Activated CD8-positive, alpha-beta T cell treated with anti-CD3 and anti-CD28 coated beads, Interleukin-2, amount 10 ng/mL, durations not matched to agents 7 days and 5 days (primary cell): ENCODE data around the gene CACNA2D1. TPM values are rescaled to one million over a fixed set of nuclear protein-coding genes. Genes with fewer than 3 reads are reported as not detected.

Source experiments
- ATAC-seq: fragments of 150-1000 bp; cut with Tn5 transposase; one replicate; pipeline ENCODE4 v1.10.0; 2021; ENCODE audit warnings: moderate library complexity
- CTCF ChIA-PET: fragments of 350-600 bp; sonication (Branson Sonifier 250); formaldehyde crosslinking; loops from one replicate; lab custom pipeline; 2021; ENCODE audit warnings: antibody characterized with exemption; lab: Charles Lee
- POLR2A ChIA-PET: fragments of 350-600 bp; sonication (Branson Sonifier 250); formaldehyde crosslinking; loops from one replicate; lab custom pipeline; 2021; ENCODE audit warnings: antibody characterized with exemption; lab: Charles Lee
- DNase-seq: peaks from one replicate; pipeline ENCODE4 v3.0.0-alpha.2; 2020
- H3K27ac Mint-ChIP-seq: one replicate; pipeline ENCODE4 v1.8.0; 2021; ENCODE audit warnings: mild to moderate bottlenecking, mixed read lengths
- H3K27me3 Mint-ChIP-seq: one replicate; pipeline ENCODE4 v1.8.0; 2021; ENCODE audit warnings: low read depth, mixed read lengths
- H3K36me3 Mint-ChIP-seq: one replicate; pipeline ENCODE4 v1.8.0; 2021; ENCODE audit warnings: low read depth, mixed read lengths
- H3K4me1 Mint-ChIP-seq: one replicate; pipeline ENCODE4 v1.8.0; 2021; ENCODE audit warnings: low read depth, mixed read lengths
- H3K4me3 Mint-ChIP-seq: one replicate; pipeline ENCODE4 v1.8.0; 2021; ENCODE audit warnings: mild to moderate bottlenecking, mixed read lengths
- H3K9me3 Mint-ChIP-seq: one replicate; pipeline ENCODE4 v1.8.0; 2022; ENCODE audit warnings: mixed read lengths; ENCODE audit not compliant: insufficient read depth
- total RNA-seq, 2 experiments: library from RNA; stranded (reverse); gene quantifications; one replicate each; pipeline ENCODE4 v1.2.3, GENCODE V29; 2021

Gene CACNA2D1
- total RNA-seq, 2 experiments from 2014 or later = not detected

DNA sequence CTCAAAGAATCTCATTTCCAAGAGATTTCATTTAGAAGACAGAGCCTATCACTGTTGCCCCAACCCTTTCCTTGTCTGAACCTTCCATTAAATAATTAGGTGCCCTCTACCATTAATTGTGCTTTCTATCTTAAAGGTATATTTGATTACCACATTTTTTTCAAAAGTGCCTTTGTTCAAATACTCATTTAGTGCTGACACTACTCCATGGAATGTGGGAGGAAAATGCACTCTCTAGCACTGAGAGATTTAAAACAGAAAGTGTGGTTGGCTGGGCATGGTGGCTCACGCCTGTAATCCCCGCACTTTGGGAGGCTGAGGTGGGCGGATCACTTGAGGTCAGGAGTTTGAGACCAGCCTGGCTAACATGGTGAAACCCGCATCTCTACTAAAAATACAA lies 119.8 kb downstream of the CACNA2D1 start:
- no peaks in the 10 kb centered on the region for H3K4me1 Mint-ChIP-seq
- no peak overlapping the region for H3K4me3 Mint-ChIP-seq
- H3K27me3 Mint-ChIP-seq = no peaks in the 10 kb centered on the region
- ChIA-PET POLR2A (no interaction called here), CTCF (no interaction called here)
- no peak for DNase-seq
- no peak for ATAC-seq
- no peaks in the 10 kb centered on the region for H3K36me3 Mint-ChIP-seq
- H3K27ac Mint-ChIP-seq = no peak overlapping the region
- no peaks in the 10 kb centered on the region for H3K9me3 Mint-ChIP-seq

DNA sequence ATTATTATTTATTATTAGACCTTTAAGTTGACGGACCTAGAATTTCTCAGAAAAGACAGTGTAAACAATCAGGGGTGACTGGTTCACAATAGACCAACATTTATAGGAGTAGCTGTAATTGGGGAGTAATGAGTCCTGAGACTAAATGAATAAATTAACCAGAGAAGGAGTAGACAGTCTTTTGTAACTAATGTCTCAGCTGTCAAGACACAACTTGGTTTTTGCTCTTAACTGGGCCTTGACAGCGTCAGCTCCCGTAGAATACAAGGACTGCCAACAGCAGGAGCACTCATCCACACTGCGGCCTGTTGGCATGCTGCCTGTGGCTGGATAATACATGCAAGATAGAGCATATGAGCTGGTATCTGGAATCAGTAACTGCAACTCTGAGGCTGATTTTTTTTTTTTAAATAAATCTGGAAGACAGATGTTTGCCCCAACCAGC lies 123.9 kb downstream of the CACNA2D1 start:
- ChIA-PET CTCF (no interaction called here), POLR2A (no interaction called here)
- H3K27ac Mint-ChIP-seq = no peak overlapping the region

DNA sequence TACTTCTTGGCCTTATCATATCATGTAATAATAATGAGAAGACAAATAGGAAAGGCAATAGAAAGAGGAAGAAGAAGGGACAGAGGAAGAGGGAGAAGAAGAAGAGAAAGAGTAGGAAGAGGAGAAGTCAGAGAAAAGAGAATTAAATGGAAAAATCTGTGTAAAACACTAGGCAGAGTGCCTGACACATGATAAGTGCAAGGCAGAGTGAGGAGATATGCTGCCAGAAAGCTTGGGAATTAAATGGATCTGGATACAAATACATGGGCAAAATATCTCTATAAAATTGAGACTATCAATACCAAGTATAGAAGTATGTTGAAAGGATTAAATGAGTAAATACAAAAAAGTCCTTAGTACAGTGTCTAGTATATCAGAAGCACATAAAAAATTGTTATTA lies 124.8 kb downstream of the CACNA2D1 start:
- CTCF ChIA-PET = no interaction called here
- Mint-ChIP-seq H3K4me1 (no peaks in the 10 kb centered on the region), H3K4me3 (no peak overlapping the region), H3K27me3 (no peaks in the 10 kb centered on the region), H3K9me3 (no peaks in the 10 kb centered on the region), H3K36me3 (no peaks in the 10 kb centered on the region), H3K27ac (no peak overlapping the region)
- POLR2A ChIA-PET = no interaction called here
- ATAC-seq = no peak
- DNase-seq = no peak

More for the DNA sequence above, 123.9 kb downstream of the CACNA2D1 start:
- DNase-seq = no peak
- ATAC-seq = no peak
- H3K36me3 Mint-ChIP-seq = no peaks in the 10 kb centered on the region
- H3K4me1 Mint-ChIP-seq = no peaks in the 10 kb centered on the region
- H3K4me3 Mint-ChIP-seq = no peak overlapping the region
- H3K9me3 Mint-ChIP-seq = no peaks in the 10 kb centered on the region
- H3K27me3 Mint-ChIP-seq = no peaks in the 10 kb centered on the region

DNA sequence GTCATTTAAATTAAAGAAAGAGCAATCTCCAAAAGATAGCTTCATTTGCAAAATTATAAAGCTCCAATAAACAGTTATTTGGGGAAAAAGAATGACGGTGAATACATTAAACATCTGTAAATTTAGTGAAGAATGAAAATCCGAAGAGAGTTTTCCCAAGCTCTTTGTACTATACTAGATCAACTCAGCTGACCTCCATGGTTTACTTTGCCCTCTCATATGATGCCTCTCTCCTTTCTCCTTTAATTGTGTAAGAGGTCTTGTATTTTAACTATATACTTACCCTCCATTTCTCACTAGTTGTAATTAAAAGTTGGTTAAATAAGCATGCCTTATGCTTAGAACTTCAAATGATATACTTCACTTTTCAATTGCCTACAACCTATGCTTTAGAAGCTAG lies 125.8 kb downstream of the CACNA2D1 start:
- ChIA-PET POLR2A (no interaction called here), CTCF (no interaction called here)
- ATAC-seq = no peak
- Mint-ChIP-seq H3K4me3 (no peak overlapping the region), H3K4me1 (no peaks in the 10 kb centered on the region), H3K36me3 (no peaks in the 10 kb centered on the region), H3K9me3 (no peaks in the 10 kb centered on the region), H3K27me3 (no peaks in the 10 kb centered on the region), H3K27ac (no peak overlapping the region)
- no peak for DNase-seq

DNA sequence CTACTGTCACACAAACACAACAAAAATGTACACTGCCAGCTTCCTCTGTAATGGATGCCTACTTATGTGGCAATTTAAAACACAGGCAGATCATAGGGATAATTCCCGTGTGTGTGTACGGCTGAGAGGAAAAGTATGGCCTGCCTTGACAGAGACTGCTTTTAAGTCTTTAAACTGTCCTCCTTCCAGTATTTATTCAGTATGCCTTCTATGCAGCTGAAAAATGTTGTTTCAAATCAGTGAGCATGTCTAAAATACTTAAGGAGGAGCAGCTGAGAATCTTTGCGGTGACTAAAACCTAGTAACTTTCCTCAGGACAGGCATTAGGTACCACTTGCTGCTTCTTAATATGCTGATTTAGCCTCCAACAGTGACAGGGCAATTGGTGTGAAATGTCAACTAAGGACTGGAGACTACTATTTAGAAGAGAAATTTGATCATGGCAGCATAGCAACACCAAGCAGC lies 126.3 kb downstream of the CACNA2D1 start:
- CTCF ChIA-PET = no interaction called here
- H3K36me3 Mint-ChIP-seq = no peaks in the 10 kb centered on the region

DNA sequence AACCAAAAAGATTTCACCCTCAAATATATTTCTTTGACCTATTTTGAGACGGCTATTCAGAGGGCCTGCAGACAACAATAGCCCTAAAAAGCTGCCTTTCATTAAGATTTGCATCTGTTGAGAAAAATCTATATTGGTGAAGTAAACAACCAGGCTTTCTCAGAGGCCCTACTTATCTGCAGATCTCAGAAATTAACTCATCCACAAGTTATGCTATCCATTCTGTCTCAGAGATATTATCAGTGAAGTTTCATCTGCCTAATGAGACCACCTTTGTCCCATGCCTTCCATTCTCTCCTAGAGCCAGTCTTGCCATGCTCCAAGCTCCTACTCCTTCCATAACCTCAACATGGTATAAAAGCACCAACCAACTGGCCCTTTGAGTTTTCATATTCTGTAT lies 130.3 kb downstream of the CACNA2D1 start:
- Mint-ChIP-seq H3K9me3 (no peaks in the 10 kb centered on the region), H3K27ac (no peak overlapping the region), H3K4me3 (no peak overlapping the region), H3K36me3 (no peaks in the 10 kb centered on the region), H3K4me1 (no peaks in the 10 kb centered on the region), H3K27me3 (no peaks in the 10 kb centered on the region)
- POLR2A ChIA-PET = no interaction called here
- DNase-seq (no peak), ATAC-seq (no peak)
- CTCF ChIA-PET = no interaction called here

More for the DNA sequence above, 126.3 kb downstream of the CACNA2D1 start:
- no peaks in the 10 kb centered on the region for H3K9me3 Mint-ChIP-seq
- H3K4me1 Mint-ChIP-seq = no peaks in the 10 kb centered on the region
- no peak for DNase-seq
- no peak for ATAC-seq
- no peak overlapping the region for H3K4me3 Mint-ChIP-seq
- no peak overlapping the region for H3K27ac Mint-ChIP-seq
- no peaks in the 10 kb centered on the region for H3K27me3 Mint-ChIP-seq
- POLR2A ChIA-PET = no interaction called here

DNA sequence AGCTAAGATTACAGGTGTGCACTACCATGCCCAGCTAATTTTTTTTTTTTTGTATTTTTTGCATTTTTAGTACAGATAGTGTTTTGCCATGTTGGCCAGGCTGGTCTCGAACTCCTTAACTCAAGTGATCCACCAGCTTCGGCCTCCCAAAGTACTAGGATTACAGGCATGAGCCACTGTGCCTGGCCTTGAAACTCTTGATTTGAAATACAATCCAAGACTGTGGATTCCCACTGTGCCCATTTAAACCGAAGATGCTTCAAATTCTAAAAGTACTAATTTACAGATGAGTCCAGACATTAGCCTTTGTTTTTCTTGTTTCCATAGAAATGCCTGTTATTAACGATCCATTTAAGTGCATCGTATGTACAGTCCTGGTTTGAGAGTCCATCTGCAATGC lies 130.9 kb downstream of the CACNA2D1 start:
- ATAC-seq (no peak), DNase-seq (no peak)
- no peak overlapping the region for H3K27ac Mint-ChIP-seq
- no peaks in the 10 kb centered on the region for H3K36me3 Mint-ChIP-seq
- H3K9me3 Mint-ChIP-seq = no peaks in the 10 kb centered on the region
- H3K4me3 Mint-ChIP-seq = no peak overlapping the region
- no peaks in the 10 kb centered on the region for H3K27me3 Mint-ChIP-seq
- ChIA-PET CTCF (no interaction called here), POLR2A (no interaction called here)
- no peaks in the 10 kb centered on the region for H3K4me1 Mint-ChIP-seq

DNA sequence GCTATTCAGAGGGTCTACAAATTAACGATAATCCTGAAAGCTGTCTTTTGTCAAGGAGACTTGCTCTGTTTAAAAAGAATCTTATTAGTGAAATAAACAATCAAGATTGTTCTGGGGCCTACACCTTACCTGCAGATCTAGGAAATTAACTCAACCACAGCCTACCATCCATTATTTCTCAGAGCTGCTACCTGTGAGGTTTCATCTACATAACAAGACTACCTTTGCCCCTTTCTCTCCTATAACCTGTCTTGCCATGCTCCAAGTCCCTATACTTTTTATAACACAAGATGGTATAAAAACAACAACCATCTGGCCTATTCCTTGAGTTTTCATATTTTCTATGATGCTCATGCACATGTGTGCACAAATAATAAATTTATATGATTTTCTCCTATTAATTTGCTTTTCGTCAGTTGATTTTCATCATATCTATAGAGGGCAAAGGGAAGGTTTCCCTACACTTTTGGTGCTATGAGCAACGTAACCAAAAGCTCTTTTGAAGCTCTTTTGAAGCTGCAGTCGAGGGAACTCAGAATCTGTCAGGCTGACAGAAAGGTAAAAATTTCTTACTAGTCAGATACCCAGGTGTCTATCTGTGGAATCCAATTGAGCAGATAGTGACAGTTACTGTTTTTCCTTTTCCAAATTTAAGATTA lies 138.1 kb downstream of the CACNA2D1 start:
- Mint-ChIP-seq H3K9me3 (no peaks in the 10 kb centered on the region), H3K4me3 (no peak overlapping the region), H3K4me1 (no peaks in the 10 kb centered on the region), H3K36me3 (no peaks in the 10 kb centered on the region), H3K27me3 (no peaks in the 10 kb centered on the region), H3K27ac (no peak overlapping the region)
- ATAC-seq (no peak), DNase-seq (no peak)
- ChIA-PET CTCF (no interaction called here), POLR2A (no interaction called here)

DNA sequence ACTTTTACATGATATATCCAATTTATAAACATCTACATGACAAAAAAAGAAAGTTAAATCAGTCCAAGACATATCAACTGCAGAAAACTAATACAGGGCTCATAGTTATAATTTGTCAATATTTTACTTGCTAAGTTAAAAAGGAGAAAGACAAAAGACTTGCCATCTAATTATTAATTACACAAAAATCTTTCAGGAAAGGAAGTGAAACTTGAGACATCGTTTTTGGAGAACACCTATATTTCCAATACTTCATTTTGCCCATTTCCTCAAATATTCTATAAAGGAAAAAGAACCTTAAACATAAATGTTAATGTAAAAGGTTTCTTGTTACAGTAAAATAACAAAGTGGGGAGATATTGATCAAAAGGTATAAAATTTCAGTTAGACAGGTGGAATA lies 148.7 kb downstream of the CACNA2D1 start:
- Mint-ChIP-seq H3K27ac (no peak overlapping the region), H3K4me3 (no peak overlapping the region), H3K36me3 (no peaks in the 10 kb centered on the region), H3K9me3 (no peaks in the 10 kb centered on the region), H3K27me3 (no peaks in the 10 kb centered on the region), H3K4me1 (no peaks in the 10 kb centered on the region)
- no peak for DNase-seq
- ChIA-PET POLR2A (no interaction called here), CTCF (no interaction called here)
- ATAC-seq = no peak

DNA sequence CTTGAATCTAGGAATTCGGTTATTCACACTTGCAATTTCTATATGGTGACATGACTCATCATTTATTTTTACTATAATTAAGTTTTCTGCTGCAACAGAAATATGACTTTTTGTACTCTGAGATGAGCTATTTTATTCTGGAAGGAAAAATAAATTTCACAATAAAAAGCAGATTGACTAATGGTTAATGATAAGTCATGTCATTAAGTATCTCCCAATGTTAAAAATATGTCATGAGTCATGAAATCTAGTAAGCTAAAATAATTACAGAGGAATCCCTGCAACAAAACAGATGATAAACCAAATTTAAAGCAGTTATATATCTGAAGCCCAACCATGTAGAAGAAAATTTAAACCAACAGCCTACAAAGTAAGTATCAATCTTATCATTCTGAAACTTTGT lies 149.2 kb downstream of the CACNA2D1 start:
- H3K36me3 Mint-ChIP-seq = no peaks in the 10 kb centered on the region
- H3K27ac Mint-ChIP-seq = no peak overlapping the region
- DNase-seq (no peak), ATAC-seq (no peak)
- H3K4me1 Mint-ChIP-seq = no peaks in the 10 kb centered on the region
- POLR2A ChIA-PET = no interaction called here
- CTCF ChIA-PET = no interaction called here
- no peaks in the 10 kb centered on the region for H3K9me3 Mint-ChIP-seq
- no peak overlapping the region for H3K4me3 Mint-ChIP-seq
- H3K27me3 Mint-ChIP-seq = no peaks in the 10 kb centered on the region

DNA sequence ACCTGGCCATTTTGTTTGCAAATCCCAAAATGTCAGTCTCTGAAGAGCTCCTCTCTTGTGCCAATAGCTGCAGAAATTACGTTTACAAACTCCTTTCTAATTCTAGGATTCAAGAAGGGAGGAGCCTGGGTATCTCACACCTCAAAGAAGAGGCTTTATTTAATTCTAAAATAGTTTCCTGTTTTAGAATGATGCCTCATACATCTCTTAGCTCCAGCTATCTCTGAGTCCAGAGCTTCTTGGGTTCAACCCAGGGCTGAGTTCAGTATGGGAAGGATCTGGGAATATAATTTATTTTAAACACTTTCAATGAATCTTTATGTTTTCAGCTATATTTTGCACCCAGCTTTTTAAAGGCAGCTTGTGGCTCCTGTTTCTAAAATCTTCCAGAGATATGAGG lies 150.1 kb downstream of the CACNA2D1 start:
- CTCF ChIA-PET = no interaction called here
- no peak for ATAC-seq
- H3K27ac Mint-ChIP-seq = no peak overlapping the region
- H3K4me1 Mint-ChIP-seq = no peaks in the 10 kb centered on the region
- no peaks in the 10 kb centered on the region for H3K9me3 Mint-ChIP-seq
- H3K36me3 Mint-ChIP-seq = no peaks in the 10 kb centered on the region
- H3K27me3 Mint-ChIP-seq = no peaks in the 10 kb centered on the region
- DNase-seq = no peak
- no peak overlapping the region for H3K4me3 Mint-ChIP-seq
- POLR2A ChIA-PET = no interaction called here

DNA sequence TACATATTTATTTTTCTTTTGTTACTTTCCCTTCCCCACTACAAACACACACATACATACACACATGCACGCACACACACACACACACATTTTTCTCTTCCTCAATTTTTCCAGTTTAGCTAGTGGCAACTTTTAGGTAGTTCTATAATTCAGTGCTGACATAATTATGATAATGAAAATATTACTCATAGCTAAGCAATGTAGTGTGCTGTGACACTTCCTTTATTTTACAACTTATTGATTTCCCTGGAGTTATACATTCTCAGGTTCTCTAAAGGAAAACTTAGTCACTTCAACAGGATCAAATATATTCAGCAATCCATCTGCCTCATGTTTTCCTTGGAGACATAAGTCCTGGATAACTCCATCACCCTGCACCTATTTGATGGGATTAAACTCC lies 151.6 kb downstream of the CACNA2D1 start:
- Mint-ChIP-seq H3K36me3 (no peaks in the 10 kb centered on the region), H3K27ac (no peak overlapping the region), H3K4me1 (no peaks in the 10 kb centered on the region), H3K27me3 (no peaks in the 10 kb centered on the region), H3K9me3 (no peaks in the 10 kb centered on the region), H3K4me3 (no peak overlapping the region)
- DNase-seq = no peak
- POLR2A ChIA-PET = no interaction called here
- ATAC-seq = no peak
- CTCF ChIA-PET = no interaction called here

DNA sequence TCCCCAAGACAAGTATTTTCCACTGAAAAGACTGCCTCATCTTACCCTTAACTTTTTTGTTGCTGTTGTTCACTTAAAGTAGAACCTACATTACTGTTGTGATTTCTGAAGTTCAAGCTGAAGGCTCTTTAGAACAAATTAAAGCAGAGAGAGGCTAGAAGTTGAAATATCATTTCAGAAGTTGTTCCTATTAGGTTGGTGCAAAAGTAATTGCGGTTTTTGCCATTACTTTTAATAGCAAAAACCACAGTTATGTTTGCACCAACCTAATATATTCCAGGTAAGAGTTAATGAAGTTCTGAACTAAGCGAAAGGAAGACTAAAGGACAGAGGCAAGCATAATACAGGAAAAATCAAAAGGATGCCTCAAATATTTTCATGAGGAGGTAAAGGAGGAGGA lies 153.7 kb downstream of the CACNA2D1 start:
- no peaks in the 10 kb centered on the region for H3K36me3 Mint-ChIP-seq
- CTCF ChIA-PET = interaction anchor here (1.4 kb wide), 1 partner anchor 20 kb away, joined by 3 read pairs; no protein-coding TSS in a partner anchor
- POLR2A ChIA-PET = no interaction called here
- H3K4me1 Mint-ChIP-seq = no peaks in the 10 kb centered on the region
- H3K4me3 Mint-ChIP-seq = no peak overlapping the region
- no peaks in the 10 kb centered on the region for H3K27me3 Mint-ChIP-seq
- ATAC-seq = no peak
- no peak for DNase-seq
- no peaks in the 10 kb centered on the region for H3K9me3 Mint-ChIP-seq
- no peak overlapping the region for H3K27ac Mint-ChIP-seq
